K562 treated with DMSO at 1 percent for 4 hours (cell line): Measurements from ENCODE around the gene CERS2. TPM values are rescaled to one million over a fixed set of nuclear protein-coding genes. Genes with fewer than 3 reads are reported as not detected.

Experiments
- total RNA-seq: library from RNA; unstranded; fragments of 300-600 nt; gene quantifications from 2 replicates; pipeline ENCODE4 v1.2.3, GENCODE V29; 2022; ENCODE audit not compliant: insufficient read depth

Gene CERS2
- 178 and 212 TPM in 2 replicates for total RNA-seq

DNA sequence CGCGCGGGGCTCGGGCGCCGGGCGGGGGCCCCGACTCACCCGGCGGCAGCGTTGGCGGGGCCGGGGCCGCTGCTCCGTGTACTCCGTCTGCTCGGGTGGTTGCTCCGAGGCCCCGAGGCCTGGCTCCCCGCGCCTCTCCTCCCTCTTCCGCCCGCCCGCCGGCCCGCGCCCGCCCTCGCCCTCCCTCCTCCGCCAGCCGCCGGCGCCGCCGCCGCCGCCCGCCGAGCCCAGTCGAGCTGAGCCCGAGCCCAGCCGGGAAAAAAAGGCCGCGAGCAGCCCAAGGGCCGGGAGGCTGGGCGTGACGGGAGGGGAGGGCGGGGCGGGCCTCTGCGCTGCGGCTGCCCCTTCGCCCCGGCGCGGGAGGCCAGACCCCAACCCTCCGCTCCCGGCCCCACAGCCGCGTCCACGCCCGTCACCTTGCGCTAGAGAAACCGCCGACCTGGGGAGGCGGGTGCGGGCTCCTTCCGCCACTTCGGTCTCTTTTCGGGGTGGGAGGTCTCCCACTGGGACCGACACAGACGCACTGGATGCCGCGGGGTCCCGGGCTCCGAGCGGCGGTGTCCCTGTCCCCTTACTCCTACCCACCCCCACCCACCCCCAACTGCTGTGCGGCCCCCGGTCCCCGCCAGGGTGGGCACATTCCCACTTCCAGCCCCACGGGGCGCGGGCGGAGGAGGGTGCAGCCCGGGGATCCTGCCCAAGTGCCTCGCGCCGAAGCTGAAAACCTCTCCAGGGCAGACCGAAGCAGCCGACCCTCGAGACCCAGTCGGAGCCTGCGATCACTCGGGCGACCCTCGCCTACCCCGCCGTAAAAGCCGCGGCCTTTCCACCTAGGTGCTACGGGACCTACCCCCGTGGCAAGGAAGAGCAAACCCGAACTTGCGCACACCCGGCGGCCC, at the start of gene CERS2:
CERS2 (minus strand) TSS at position 256 of the 899 bp plus-strand sequence. CDS start 5,745 bp downstream, outside the sequence.

GRCh38 chr1:151008244-151009205, 33.9 kb upstream of the CERS2 start, which contains the start of gene PRUNE1:
Gene PRUNE1, plus strand, starts transcription at chr1:151008449. Its CDS starts 184 bp downstream, at chr1:151008633.

DNA sequence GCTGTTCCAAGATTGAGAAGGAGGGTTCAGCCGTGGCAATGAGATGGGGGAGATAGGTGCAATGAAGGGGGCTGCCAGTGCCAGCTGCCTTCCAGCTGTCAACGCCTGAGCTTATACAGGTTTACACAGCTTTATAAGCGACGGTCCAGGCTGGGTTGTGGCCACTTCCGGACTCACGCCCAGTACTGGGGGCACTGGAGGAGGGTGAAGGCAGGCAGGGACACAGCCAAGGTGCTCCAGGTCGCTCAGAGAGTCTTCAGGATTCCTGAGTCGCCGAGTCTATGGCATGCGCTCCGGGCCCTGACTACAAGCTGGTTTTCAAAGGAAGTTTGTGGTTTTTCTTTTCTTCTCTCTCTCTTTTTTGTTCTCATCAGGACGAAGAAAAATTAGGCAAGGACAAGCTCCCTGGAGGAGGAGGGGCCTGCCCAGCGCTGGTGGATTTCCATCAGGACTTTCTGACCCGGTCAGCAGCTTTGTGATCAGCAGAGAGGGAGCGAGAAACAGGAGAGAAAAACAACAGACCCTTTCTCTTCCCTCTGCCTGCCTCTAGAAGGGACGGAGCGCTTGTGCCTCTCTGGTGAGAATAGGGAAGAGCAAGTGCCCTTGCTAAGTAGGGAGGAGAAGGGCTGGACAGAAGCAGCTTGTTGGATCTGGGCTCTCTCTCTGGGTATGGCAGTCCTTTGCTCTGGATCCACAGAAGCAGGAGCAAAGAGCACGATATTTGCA, 31.9 kb upstream of the CERS2 start, which contains the start of gene MINDY1:
MINDY1 (minus strand) TSS at position 576 of the 726 bp plus-strand sequence. CDS start 4,285 bp downstream, outside the sequence.

DNA sequence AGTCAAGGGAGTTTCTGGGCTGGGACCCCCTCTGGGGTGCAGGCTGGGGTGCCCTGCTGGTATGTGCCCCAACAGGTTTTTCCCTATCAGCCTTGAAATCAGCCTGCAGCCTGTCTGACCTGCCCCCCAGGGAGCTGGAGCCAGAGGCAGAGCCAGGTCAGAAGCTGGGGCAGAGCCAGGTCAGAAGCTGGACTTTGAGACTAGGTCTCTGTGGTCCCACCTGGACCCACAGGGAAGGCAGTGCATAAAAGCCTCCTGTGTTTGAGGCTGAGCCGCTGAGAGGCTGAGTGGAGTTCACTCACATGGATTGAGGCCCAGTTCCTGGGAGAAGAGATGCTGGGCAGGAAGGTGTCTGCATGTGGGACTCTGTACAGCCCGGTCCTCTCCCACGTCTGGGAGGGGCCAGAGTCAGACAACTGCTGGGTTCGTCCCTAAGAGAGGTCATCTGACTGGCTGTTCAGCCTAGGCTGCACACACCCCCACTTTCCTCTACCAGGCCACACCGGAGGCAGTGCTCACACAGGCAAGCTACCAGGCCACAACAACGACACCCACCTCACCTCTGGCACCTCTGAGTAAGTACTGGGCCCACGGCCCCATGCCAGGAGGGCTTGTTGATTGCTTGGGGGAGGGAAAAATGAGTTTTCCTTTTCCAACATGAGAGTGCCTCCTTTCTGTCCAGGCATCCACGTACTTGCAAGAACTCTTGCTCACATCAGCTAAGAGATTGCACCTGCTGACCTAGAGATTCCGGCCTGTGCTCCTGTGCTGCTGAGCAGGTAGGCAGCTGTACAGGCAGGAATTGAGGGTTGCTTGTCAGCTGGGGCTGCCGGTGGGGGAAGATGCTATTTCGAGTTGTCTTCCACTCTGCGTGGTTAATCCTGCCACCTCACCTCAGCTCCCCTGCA, 7.4 kb upstream of the CERS2 start, which contains the start of gene ANXA9:
ANXA9 (plus strand) TSS at position 488 of the 908 bp plus-strand sequence. CDS start 814 bp downstream, outside the sequence.

DNA sequence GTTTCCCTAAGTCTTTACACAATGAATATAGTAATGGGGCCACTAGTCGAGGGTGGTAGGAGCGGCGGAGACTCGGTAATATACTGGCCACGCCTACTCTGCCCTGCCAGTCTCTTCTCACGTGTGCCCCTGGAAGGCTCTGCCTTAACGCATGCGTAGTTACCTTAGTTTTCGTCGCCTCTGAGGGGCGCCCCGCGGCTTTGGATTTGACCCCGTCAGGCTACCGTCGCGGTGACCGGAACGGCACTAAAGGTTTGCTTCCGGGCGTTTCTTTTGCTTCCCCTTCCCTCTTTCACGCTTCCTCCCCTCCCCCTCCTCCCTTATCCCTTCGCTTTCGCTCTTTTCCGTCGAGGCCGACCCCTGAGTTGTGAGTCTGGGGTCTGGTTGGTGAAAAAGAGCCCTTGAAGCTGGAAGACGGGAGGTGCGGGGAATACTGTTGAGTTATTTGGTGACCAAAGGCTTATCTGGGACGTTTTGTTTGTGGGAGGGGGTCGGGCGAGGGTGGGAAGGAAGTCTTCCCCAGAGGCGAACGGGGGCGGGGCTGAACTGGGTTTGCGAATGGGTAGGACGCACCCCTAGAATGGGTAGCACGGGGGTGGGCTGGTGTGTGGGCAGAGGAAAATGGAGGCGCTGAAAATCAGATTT, 48.4 kb downstream of the CERS2 start, which contains the start of gene SETDB1:
SETDB1 (plus strand) TSS at position 267 of the 645 bp plus-strand sequence. CDS start 1,352 bp downstream, outside the sequence.

Other genes starting within 250 kb of the CERS2 start
- gene CTSS, start 209.1 kb downstream of the CERS2 start, total RNA-seq, result 16.7 and 27.0 TPM in 2 replicates
- 8.9 and 10.8 TPM in 2 replicates for gene CTSK, start 166.6 kb downstream of the CERS2 start, total RNA-seq
- gene ARNT, start 98.2 kb downstream of the CERS2 start, total RNA-seq, result 15.9 and 17.5 TPM in 2 replicates
- not detected in 2 replicates for gene CTXND2, start 87.7 kb downstream of the CERS2 start, total RNA-seq
- gene SETDB1, start 48.5 kb downstream of the CERS2 start, total RNA-seq, result 12.7 and 16.5 TPM in 2 replicates
- gene ANXA9, start 7.5 kb upstream of the CERS2 start, total RNA-seq, result 1.9 and 2.9 TPM in 2 replicates
- gene MINDY1, start 32.1 kb upstream of the CERS2 start, total RNA-seq, result 8.5 and 11.2 TPM in 2 replicates
- gene PRUNE1, start 33.6 kb upstream of the CERS2 start, total RNA-seq, result 9.7 and 13.9 TPM in 2 replicates
- 0.73 and 2.2 TPM in 2 replicates for gene BNIPL, start 61.8 kb upstream of the CERS2 start, total RNA-seq
- 2.8 and 3.7 TPM in 2 replicates for gene C1orf56, start 72.9 kb upstream of the CERS2 start, total RNA-seq
- 37.7 and 44.2 TPM in 2 replicates for gene CDC42SE1, start 84.8 kb upstream of the CERS2 start, total RNA-seq
- 6.1 TPM in 2 replicates for gene MLLT11, start 85.6 kb upstream of the CERS2 start, total RNA-seq
- gene GABPB2, start 95.9 kb upstream of the CERS2 start, total RNA-seq, result 3.3 and 5.0 TPM in 2 replicates
- 2.6 and 4.4 TPM in 2 replicates for gene SEMA6C, start 171.8 kb upstream of the CERS2 start, total RNA-seq
- gene TNFAIP8L2, start 181.8 kb upstream of the CERS2 start, total RNA-seq, result not detected in 2 replicates
- gene LYSMD1, start 191.1 kb upstream of the CERS2 start, total RNA-seq, result 1.6 and 3.4 TPM in 2 replicates
- gene SCNM1, start 191.3 kb upstream of the CERS2 start, total RNA-seq, result 37.1 and 44.6 TPM in 2 replicates
- gene TMOD4, start 201.1 kb upstream of the CERS2 start, total RNA-seq, result 3.8 TPM in 1 of 2 replicates, not detected in the other
- gene VPS72, start 215.4 kb upstream of the CERS2 start, total RNA-seq, result 58.4 and 60.6 TPM in 2 replicates
- gene PIP5K1A, start 223.7 kb upstream of the CERS2 start, total RNA-seq, result 17.1 and 23.3 TPM in 2 replicates